Vagina (tissue), 2 donors: Measurements from ENCODE around the gene FBN3. TPM values are rescaled to one million over a fixed set of nuclear protein-coding genes. Genes with fewer than 3 reads are reported as not detected.

Source experiments
- DNase-seq, 2 donors: peaks; one replicate each; pipeline ENCODE4 v3.0.0-alpha.2; 2017; ENCODE audit errors: extremely low spot score in 2 of 2
- H3K27ac ChIP-seq: fragments of 200-600 bp; sonication (generic); one replicate; pipeline ENCODE4 v1.5.1; 2019
- H3K27me3 ChIP-seq: fragments of 200-600 bp; sonication (generic); one replicate; pipeline ENCODE4 v1.5.1; 2019
- H3K36me3 ChIP-seq, 2 donors: fragments of 200-600 bp; sonication (generic); one replicate each; pipeline ENCODE4 v1.5.1; 2017 to 2019
- H3K4me1 ChIP-seq: fragments of 200-600 bp; sonication (generic); one replicate; pipeline ENCODE4 v1.5.1; 2019
- H3K4me3 ChIP-seq, 2 donors: fragments of 200-600 bp; sonication (generic); 1 replicate in 1 of 2; 2 replicates in 1 of 2; pipeline ENCODE4 v1.5.1; 2016 to 2019
- H3K9me3 ChIP-seq: fragments of 200-600 bp; sonication (generic); one replicate; pipeline ENCODE4 v1.5.1; 2019
- POLR2A ChIP-seq, 2 donors: fragments of 450-650 bp; IDR thresholded peaks; one replicate each; pipeline ENCODE4 v1.6.1; 2017; ENCODE audit warnings: antibody characterized with exemption in 2 of 2, mild to moderate bottlenecking in 2 of 2, moderate library complexity in 2 of 2
- POLR2AphosphoS5 ChIP-seq, 2 donors: sonication (generic); formaldehyde crosslinking; IDR thresholded peaks; one replicate each; pipeline ENCODE4 v1.9.0; 2017; ENCODE audit warnings: antibody characterized with exemption in 2 of 2, mild to moderate bottlenecking in 2 of 2, low read depth in 1 of 2; ENCODE audit not compliant: insufficient read depth in 1 of 2
- intact Hi-C: fragments of 100-400 bp; cut with DNase I; formaldehyde crosslinking; loops from one replicate; pipeline ENCODE4 v1.15.1; 2023
- total RNA-seq: library from RNA; depleted of rRNA; stranded (reverse); fragments of >200 nt; gene quantifications from one replicate; pipeline ENCODE4 v1.2.3, GENCODE V29; 2016
- TF ChIP-seq, protein P1 (sequence below), 3 experiments: fragments of 450-650 bp in 2 of 3; fragments of 200-600 bp in 1 of 3; sonication (generic) in 1 of 3; IDR thresholded peaks; one replicate each; pipeline ENCODE4 v1.5.1; 2017 to 2019; ENCODE audit warnings: antibody characterized with exemption in 3 of 3, mild to moderate bottlenecking in 2 of 3, moderate library complexity in 2 of 3

The FBN3 gene
- total RNA-seq, 1 donor from 2014 or later, result not detected

DNA sequence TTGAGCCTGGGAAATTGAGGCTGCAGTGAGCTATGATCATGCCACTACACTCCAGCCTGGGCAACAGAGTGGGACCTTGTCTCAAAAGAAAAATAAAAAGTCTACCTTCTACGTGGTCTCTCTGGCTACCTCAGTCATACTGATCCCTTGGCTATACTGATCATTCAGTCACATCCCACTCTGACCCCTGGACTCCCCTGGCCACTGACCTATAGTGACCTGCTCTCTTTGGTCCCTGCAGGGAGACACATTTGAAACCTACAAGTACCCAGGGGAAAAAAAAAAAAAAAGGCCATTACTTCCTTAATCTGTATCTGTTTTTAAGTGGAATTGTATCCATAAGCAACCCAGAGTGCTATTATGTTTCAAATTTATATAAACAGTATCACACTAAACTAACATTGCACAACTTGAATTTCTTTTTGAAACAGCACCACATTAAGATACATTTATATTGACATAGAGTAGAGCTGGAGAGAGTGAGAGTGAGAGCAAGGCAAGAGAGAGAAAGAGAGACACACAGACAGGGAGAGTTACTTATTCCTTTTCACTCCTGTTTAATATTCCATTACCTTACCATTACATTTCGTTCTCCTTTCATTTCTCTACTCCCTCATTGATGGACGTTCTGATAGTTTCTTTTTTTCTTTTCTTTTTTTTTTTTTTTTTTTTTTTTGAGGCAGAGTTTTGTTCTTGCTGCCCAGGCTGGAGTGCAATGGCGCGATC, 36.1 kb upstream of the FBN3 start:
- Histone ChIP-seq H3K4me1 (no peaks in the 10 kb centered on the region), H3K36me3 (no peaks in the 10 kb centered on the region), H3K4me3 (no peak overlapping the region), H3K27me3 (no peaks in the 10 kb centered on the region), H3K9me3 (no peaks in the 10 kb centered on the region), H3K27ac (no peak overlapping the region)
- intact Hi-C loops, result no loop called here
- TF ChIP-seq, protein P1, sequence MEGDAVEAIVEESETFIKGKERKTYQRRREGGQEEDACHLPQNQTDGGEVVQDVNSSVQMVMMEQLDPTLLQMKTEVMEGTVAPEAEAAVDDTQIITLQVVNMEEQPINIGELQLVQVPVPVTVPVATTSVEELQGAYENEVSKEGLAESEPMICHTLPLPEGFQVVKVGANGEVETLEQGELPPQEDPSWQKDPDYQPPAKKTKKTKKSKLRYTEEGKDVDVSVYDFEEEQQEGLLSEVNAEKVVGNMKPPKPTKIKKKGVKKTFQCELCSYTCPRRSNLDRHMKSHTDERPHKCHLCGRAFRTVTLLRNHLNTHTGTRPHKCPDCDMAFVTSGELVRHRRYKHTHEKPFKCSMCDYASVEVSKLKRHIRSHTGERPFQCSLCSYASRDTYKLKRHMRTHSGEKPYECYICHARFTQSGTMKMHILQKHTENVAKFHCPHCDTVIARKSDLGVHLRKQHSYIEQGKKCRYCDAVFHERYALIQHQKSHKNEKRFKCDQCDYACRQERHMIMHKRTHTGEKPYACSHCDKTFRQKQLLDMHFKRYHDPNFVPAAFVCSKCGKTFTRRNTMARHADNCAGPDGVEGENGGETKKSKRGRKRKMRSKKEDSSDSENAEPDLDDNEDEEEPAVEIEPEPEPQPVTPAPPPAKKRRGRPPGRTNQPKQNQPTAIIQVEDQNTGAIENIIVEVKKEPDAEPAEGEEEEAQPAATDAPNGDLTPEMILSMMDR (IDR thresholded peaks at IDR 0.05), result no peak
- no peak for TF ChIP-seq POLR2AphosphoS5 (IDR thresholded peaks at IDR 0.05; ENCODE audit: insufficient read depth in 1 of 2, low read depth in 1 of 2)
- no peak for TF ChIP-seq POLR2A (IDR thresholded peaks at IDR 0.05)
- no peak for DNase-seq

DNA sequence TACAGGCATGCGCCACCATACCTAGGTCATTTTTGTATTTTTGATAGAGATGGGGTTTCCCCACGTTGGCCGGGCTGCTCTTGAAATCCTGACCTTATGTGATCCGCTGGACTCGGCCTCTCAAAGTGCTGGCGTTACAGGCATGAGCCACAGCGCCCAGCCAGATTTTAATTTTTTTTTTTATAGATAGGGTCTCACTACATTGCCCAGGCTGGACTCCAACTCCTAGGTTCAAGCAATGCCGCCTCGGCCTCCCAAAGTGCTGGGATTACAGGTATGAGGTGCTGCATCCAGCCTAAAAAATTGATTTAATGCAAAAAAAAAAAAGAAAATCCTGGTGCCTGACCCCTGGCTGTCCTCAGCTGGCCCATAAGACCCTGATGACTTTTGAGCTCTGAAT, 34.9 kb upstream of the FBN3 start:
- no peaks in the 10 kb centered on the region for H3K27me3 ChIP-seq
- H3K36me3 ChIP-seq, result no peaks in the 10 kb centered on the region
- no peaks in the 10 kb centered on the region for H3K4me1 ChIP-seq
- no peak for DNase-seq
- no peaks in the 10 kb centered on the region for H3K9me3 ChIP-seq
- TF ChIP-seq POLR2A (IDR thresholded peaks at IDR 0.05) (no peak), POLR2AphosphoS5 (IDR thresholded peaks at IDR 0.05; ENCODE audit: insufficient read depth in 1 of 2, low read depth in 1 of 2) (no peak)
- TF ChIP-seq, protein P1 (IDR thresholded peaks at IDR 0.05), result no peak
- H3K27ac ChIP-seq, result no peak overlapping the region
- intact Hi-C loops, result no loop called here
- no peak overlapping the region for H3K4me3 ChIP-seq

DNA sequence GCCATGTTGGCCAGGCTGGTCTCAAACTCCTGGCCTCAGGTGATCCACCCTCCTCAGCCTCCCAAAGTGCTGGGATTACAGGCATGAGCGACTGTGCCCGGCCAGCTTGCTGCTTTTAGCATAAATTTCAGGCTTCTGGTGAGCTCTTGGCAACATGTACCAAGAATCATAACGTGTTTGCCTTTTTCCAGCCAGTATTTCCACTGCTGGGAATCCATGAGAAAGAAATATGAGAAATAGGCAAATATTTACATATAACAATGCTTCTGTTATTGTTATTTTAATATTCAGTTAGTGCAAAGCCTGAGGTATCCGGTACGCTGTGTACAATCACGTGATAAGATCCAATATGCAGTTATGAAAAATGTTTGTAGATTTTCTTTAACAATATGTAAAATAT, 30.6 kb upstream of the FBN3 start:
- TF ChIP-seq POLR2AphosphoS5 (IDR thresholded peaks at IDR 0.05; ENCODE audit: insufficient read depth in 1 of 2, low read depth in 1 of 2), result no peak
- TF ChIP-seq POLR2A (IDR thresholded peaks at IDR 0.05), result no peak
- TF ChIP-seq, protein P1 (IDR thresholded peaks at IDR 0.05), result no peak
- Histone ChIP-seq H3K36me3 (no peaks in the 10 kb centered on the region), H3K4me3 (no peak overlapping the region), H3K9me3 (no peaks in the 10 kb centered on the region), H3K27ac (no peak overlapping the region), H3K4me1 (no peaks in the 10 kb centered on the region), H3K27me3 (no peaks in the 10 kb centered on the region)
- intact Hi-C loops, result no loop called here
- DNase-seq, result no peak

DNA sequence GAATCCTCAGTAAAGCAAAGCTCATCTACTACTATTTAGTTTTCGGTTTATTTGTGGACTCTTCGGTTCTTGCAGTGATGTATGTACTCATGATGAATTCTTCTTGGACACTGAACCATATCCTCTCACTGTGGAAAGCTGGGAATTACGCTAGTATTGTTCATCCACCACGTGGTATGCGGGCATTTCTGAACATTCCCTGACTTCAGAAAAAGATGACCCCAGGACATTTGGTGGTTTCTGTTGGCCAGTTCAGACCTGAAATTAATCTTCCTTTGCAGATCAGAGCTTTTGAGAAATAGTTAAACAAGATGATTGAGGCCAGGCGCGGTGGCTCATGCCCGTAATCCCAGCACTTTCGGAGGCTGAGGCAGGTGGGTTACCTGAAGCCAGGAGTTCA, 25.3 kb upstream of the FBN3 start:
- Histone ChIP-seq H3K27me3 (no peaks in the 10 kb centered on the region), H3K36me3 (no peaks in the 10 kb centered on the region), H3K4me1 (no peaks in the 10 kb centered on the region), H3K9me3 (no peaks in the 10 kb centered on the region), H3K4me3 (no peak overlapping the region), H3K27ac (no peak overlapping the region)
- TF ChIP-seq, protein P1 (IDR thresholded peaks at IDR 0.05), result no peak
- no peak for TF ChIP-seq POLR2A (IDR thresholded peaks at IDR 0.05)
- no peak for TF ChIP-seq POLR2AphosphoS5 (IDR thresholded peaks at IDR 0.05; ENCODE audit: insufficient read depth in 1 of 2, low read depth in 1 of 2)
- intact Hi-C loops, result no loop called here
- no peak for DNase-seq

DNA sequence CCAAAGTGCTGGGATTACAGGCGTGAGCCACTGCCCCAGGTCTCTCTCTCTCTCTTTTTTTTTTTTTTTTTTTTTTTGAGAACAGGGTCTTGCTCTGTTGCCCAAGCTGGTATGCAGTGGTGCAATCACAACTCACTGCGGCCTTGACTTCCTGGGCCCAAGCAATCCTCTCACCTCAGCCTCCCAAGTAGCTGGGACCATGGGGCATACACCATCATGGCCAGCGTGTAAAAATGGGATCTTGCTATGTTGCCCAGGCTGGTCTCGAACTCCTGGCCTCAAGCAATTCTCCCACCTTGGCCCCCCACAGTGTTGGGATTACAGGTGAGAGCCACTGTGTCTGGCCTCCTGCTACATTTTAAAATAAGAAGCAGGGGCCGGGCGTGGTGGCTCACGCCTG, 19.1 kb upstream of the FBN3 start:
- intact Hi-C loops, result no loop called here
- H3K36me3 ChIP-seq, result no peaks in the 10 kb centered on the region
- no peak overlapping the region for H3K27ac ChIP-seq
- no peak for DNase-seq
- no peaks in the 10 kb centered on the region for H3K9me3 ChIP-seq
- TF ChIP-seq, protein P1 (IDR thresholded peaks at IDR 0.05), result no peak
- TF ChIP-seq POLR2A (IDR thresholded peaks at IDR 0.05) (no peak), POLR2AphosphoS5 (IDR thresholded peaks at IDR 0.05; ENCODE audit: insufficient read depth in 1 of 2, low read depth in 1 of 2) (no peak)
- no peaks in the 10 kb centered on the region for H3K27me3 ChIP-seq
- H3K4me1 ChIP-seq, result no peaks in the 10 kb centered on the region
- H3K4me3 ChIP-seq, result no peak overlapping the region
